Mesothelial cell of epicardium (in vitro differentiated cells): Measurements from ENCODE around the gene LACTB. TPM values are rescaled to one million over a fixed set of nuclear protein-coding genes. Genes with fewer than 3 reads are reported as not detected.

Experiments
- DNase-seq, 2 experiments: peaks; one replicate each; pipeline ENCODE4 v3.0.0; 2021; ENCODE audit warnings: low spot score in 2 of 2; ENCODE audit not compliant: unreplicated experiment in 2 of 2
- H3K27ac Mint-ChIP-seq: 2 replicates; pipeline ENCODE4 v1.8.0; 2021; ENCODE audit warnings: mixed read lengths
- H3K27me3 Mint-ChIP-seq: 2 replicates; pipeline ENCODE4 v1.8.0; 2021; ENCODE audit warnings: low read depth, mixed read lengths
- H3K36me3 Mint-ChIP-seq: 2 replicates; pipeline ENCODE4 v1.8.0; 2021; ENCODE audit warnings: mixed read lengths
- H3K4me1 Mint-ChIP-seq: 2 replicates; pipeline ENCODE4 v1.8.0; 2021; ENCODE audit warnings: mixed read lengths
- H3K4me3 Mint-ChIP-seq: 2 replicates; pipeline ENCODE4 v1.8.0; 2021; ENCODE audit warnings: mild to moderate bottlenecking, moderate library complexity, mixed read lengths
- H3K9me3 Mint-ChIP-seq: 2 replicates; pipeline ENCODE4 v1.8.0; 2021; ENCODE audit warnings: mixed read lengths
- total RNA-seq: library from RNA; stranded (reverse); gene quantifications from 3 replicates; pipeline ENCODE4 v1.2.1, GENCODE V29; 2021
- TF ChIP-seq, protein P1 (sequence below): fragments of 200-600 bp; sonication (generic); IDR thresholded peaks from one replicate; pipeline ENCODE4 v1.5.0; 2021; ENCODE audit warnings: antibody characterized with exemption; ENCODE audit not compliant: unreplicated experiment

Gene LACTB
- total RNA-seq, 1 donor from 2014 or later = 8.2 TPM

DNA sequence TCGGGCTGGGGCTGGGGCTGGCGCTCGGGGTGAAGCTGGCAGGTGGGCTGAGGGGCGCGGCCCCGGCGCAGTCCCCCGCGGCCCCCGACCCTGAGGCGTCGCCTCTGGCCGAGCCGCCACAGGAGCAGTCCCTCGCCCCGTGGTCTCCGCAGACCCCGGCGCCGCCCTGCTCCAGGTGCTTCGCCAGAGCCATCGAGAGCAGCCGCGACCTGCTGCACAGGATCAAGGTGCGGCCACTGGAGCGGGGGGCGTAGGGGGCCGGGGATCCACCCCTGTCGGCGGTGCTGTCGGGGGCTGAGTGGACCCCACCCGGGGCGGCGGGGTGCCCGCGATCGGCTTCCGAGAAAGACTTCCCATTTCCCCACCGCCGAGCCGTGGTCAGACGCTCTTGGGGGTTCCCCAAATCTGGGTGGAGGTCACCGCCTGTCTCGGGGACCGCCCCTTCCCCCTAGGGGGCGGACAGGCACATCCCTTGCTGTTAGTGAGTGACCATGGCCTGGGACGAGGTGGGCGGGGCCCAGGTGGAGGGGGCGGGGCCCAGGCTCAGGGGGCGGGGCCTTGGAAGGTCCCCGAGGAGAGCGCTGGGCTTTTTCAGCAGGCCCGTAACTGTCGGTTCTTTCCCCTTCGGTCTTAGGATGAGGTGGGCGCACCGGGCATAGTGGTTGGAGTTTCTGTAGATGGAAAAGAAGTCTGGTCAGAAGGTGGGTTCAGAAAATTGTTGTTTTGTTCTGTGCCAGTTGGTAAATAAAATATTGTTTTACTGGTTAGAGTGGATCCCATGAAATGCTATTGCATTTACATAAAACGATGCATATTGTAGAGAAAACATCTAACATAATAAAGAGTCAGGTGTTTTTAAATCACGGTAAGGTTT lies 578 bp downstream of the LACTB start:
- DNase-seq = peak; percentile 53 to 79
- Mint-ChIP-seq H3K27me3 (no peaks in the 10 kb centered on the region), H3K4me1 (peaks cover 9% of the 10 kb centered on the region), H3K36me3 (peaks cover 10% of the 10 kb centered on the region), H3K9me3 (peaks cover 13% of the 10 kb centered on the region), H3K27ac (peak overlapping the region; percentile 85), H3K4me3 (peak overlapping the region; percentile 80)
- TF ChIP-seq, protein P1, sequence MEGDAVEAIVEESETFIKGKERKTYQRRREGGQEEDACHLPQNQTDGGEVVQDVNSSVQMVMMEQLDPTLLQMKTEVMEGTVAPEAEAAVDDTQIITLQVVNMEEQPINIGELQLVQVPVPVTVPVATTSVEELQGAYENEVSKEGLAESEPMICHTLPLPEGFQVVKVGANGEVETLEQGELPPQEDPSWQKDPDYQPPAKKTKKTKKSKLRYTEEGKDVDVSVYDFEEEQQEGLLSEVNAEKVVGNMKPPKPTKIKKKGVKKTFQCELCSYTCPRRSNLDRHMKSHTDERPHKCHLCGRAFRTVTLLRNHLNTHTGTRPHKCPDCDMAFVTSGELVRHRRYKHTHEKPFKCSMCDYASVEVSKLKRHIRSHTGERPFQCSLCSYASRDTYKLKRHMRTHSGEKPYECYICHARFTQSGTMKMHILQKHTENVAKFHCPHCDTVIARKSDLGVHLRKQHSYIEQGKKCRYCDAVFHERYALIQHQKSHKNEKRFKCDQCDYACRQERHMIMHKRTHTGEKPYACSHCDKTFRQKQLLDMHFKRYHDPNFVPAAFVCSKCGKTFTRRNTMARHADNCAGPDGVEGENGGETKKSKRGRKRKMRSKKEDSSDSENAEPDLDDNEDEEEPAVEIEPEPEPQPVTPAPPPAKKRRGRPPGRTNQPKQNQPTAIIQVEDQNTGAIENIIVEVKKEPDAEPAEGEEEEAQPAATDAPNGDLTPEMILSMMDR = no peak

DNA sequence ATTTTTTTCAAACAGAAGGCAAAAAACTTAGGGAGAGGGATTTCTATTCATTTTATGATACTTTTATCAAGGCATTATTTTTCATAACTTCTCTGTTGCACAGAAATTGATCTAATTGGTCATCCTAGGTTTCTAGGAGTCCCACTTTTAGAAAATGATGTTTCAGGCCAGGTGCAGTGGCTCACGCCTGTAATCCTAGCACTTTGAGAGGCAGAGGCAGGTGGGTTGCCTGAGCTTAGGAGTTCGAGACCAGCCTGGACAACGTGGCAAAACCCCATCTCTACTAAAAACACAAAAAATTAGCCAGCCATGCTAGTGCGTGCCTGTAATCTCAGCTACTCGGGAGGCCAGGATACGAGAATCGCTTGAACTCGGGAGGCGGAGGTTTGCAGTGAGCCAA lies 2.8 kb downstream of the LACTB start:
- TF ChIP-seq, protein P1 = no peak
- H3K4me1 Mint-ChIP-seq = peaks cover 9% of the 10 kb centered on the region
- H3K36me3 Mint-ChIP-seq = peaks cover 12% of the 10 kb centered on the region
- H3K9me3 Mint-ChIP-seq = peaks cover 10% of the 10 kb centered on the region
- H3K27me3 Mint-ChIP-seq = no peaks in the 10 kb centered on the region
- H3K4me3 Mint-ChIP-seq = no peak overlapping the region
- H3K27ac Mint-ChIP-seq = no peak overlapping the region
- DNase-seq = no peak

DNA sequence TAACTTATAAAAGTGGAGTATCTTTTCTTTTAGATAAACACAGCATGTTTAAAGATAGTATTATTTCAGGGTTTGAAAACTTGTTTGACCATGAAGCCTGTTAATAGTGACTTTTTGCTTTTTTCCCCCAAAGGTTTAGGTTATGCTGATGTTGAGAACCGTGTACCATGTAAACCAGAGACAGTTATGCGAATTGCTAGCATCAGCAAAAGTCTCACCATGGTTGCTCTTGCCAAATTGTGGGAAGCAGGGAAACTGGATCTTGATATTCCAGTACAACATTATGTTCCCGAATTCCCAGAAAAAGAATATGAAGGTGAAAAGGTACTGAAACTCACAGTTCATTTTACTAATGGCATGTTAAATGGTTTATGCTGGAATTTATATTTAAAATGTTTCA lies 5.1 kb downstream of the LACTB start:
- H3K36me3 Mint-ChIP-seq = peaks cover 10% of the 10 kb centered on the region
- no peaks in the 10 kb centered on the region for H3K27me3 Mint-ChIP-seq
- TF ChIP-seq, protein P1 = no peak
- no peak for DNase-seq
- peaks cover 3% of the 10 kb centered on the region for H3K4me1 Mint-ChIP-seq
- no peaks in the 10 kb centered on the region for H3K9me3 Mint-ChIP-seq
- no peak overlapping the region for H3K4me3 Mint-ChIP-seq
- H3K27ac Mint-ChIP-seq = no peak overlapping the region

DNA sequence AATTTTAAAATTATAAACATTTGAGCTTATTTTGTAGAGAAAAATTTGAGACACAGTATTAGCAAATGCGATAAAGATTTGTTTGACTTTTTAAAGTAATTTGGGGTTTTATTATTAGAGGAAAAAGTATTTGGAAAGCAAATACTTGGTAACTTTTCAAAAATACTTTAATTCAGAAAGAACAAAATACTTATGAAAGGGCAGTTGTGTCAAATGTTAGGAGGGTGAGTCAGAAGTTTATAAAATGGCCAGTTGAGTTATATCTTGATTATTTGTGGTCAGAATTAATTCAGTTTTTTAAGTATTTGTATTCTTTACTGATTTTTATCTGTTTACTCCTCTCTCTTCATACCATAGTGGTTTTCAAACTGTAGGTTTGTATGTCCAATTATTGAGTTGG lies 12.1 kb downstream of the LACTB start:
- no peak overlapping the region for H3K4me3 Mint-ChIP-seq
- H3K27ac Mint-ChIP-seq = no peak overlapping the region
- no peaks in the 10 kb centered on the region for H3K27me3 Mint-ChIP-seq
- TF ChIP-seq, protein P1 = no peak
- peaks cover 7% of the 10 kb centered on the region for H3K36me3 Mint-ChIP-seq
- H3K4me1 Mint-ChIP-seq = no peaks in the 10 kb centered on the region
- no peak for DNase-seq
- H3K9me3 Mint-ChIP-seq = no peaks in the 10 kb centered on the region

DNA sequence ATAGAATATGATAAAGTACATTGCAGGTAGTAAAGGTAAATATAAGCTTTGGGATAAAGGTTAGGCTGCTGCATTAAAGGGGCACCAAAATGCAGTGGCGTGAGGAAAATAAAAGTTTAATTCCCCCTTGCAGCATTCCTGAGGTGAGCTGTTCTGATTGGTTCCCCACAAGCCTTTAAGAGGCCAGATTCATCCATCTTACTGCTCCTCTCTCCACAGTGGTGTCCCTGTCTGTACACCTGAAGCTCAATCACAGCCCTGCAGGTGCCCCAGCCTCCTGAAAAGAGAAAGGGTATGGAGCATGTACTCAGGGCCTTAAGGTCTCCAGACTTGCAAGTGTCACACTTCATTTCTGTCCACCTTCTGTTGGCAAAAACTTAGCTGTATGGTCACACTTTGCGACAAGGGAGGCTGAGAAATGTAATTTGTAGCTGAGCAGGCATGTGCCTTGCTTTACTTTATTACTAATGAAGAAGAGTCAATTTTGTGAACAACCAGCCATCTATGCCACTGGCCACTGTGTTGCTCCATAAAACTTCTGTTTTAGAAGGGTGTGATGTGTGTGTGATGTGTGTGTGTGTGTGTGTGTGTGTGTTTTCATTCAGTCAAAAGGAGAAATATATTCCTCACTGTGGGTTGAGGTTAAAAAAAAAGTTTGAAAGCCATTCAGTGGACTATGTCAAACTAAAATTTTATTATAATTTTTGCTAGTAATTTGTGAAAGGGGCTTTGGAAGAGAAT lies 12.8 kb downstream of the LACTB start:
- Mint-ChIP-seq H3K36me3 (peaks cover 4% of the 10 kb centered on the region), H3K4me1 (no peaks in the 10 kb centered on the region), H3K27me3 (no peaks in the 10 kb centered on the region), H3K9me3 (no peaks in the 10 kb centered on the region), H3K27ac (no peak overlapping the region), H3K4me3 (no peak overlapping the region)
- TF ChIP-seq, protein P1 = no peak
- DNase-seq = no peak
